Amniotic stem cell (primary cell): ENCODE measurements around the gene SKP1.
A peak's percentile ranks its signal among the peaks of the same experiment; 100 is the strongest.
"Not testable (repeated sequence)": the region's sequence is repeated elsewhere in the genome, so short reads cannot be mapped to it uniquely, and the experiment has no call there.

Experiments
- DNase-seq: peaks from one replicate; lab custom pipeline; 2025; lab: John Stamatoyannopoulos, UW

The SKP1 gene

DNA sequence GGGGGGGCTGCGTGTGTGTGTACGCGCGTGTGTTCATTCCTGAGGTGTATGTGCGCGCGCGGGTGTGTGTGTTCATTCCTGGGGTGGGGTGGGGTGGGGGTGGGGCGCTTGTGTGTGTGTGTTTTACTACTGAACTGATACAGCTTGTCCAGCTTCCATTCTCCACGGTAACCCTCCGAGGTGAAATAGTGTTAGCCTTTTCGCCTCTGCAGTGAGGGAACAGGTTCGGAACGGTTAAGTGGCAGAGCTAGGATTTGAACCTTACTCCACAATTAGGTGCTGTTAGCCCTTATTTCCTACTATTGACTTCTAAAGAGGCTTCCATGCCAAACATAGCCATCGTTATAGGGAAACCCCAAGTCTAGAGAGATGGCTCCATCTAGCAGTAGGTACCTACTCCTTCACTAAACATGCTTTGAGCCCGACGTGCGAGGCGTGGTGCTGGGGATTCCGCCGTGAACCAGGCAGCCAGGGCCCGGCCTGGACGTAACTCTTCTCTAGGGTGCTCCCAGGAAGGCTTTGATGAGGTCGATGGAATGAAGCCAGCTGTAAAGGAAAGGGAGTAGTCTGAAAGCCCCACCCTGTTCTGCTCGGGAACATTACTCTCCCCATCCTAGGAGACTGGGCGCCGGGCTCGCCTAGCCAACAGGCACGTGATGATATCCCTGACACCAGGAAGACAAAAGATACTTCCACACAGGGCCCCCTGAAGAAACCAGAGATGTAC lies 782 bp upstream of the SKP1 start:
- DNase-seq, result no peak

DNA sequence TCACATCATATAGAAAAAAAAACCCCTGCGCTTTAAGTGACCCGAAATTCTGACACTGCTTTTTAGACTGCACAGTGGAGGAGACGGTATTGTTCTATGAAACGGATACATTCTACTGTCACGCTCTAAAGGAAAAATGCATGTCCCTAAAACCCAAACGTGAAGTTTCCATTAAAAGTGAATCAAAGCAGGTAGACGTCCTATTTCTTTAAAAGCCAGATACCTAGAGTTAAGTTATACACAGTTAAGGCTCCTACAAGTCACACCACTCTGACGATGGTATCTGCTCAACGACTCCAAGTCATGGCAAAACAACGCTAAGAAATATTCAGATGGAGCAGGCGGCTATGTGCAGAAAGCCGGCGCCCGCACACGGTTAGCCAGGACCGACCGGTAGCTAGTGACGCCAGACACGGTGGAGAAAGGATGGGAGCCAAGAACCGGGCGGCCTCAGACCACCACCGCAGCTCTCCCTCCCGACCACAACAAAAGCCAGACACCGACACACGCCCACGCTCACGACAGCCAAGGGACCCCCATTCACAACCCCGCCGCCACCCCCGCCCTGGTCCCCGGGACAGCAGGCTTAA lies 734 bp downstream of the SKP1 start:
- peak; percentile 23 for DNase-seq

DNA sequence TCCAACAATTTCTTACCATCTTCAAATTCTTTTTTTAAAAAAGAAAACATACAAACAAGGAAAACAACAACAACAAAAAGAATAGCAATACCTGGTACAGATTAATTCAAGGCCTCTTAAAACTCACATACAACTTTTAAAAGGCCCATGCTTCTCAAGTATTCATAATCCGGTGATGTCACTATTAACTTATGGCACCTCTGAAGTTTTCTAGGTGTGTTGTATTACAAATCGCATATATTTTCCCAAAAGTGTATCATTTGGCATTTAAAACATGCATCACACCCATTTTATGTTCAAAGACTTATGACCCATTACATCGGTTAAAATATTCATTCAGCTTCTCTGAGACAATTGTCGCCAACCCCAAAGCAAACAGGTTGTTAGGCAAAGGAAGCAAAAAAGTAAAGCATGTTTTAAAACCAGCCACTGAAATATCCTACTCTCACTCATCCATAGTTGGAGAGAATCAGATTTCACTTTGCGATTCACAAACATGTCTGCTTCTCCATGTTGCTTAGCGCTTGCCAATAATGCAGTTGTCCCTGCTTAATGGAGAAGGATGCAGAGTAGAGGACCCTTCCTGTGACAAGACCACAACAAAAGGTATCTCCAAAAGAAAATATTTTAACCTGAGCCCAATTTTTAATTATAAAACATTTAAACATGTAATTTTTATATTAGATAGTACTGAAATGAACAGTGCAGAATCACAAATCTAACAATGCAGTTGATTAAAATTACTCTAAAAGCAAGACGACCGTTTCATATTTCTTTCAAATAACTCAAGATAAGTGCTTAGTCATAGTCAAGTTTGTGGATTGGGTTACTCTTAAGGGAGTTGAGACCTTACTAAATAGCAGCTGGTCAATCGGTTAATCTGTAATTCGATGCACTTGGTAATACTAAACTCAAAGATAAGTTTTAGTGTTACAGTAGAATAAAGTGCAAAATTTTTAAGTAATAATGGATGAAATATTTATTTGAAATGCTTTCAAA lies 1.6 kb downstream of the SKP1 start:
- DNase-seq, result peak; percentile 27

DNA sequence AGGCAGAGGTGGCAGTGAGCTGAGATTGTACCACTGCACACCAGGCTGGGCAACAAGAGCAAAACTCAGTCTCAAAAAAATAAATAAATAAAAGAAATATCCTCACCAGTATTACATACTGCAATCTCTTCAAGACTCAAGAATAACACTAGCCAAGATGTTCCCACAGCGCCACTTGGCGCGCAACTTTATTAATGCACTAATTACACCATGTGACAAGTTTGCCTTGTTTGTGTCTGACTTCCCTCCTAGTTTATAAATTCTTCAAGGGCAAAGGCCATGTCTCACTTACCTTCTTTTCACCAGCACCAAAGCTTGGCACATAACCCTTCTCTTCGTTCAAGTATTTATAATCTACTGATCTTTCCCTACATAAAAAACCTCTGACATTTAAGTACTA lies 4.8 kb downstream of the SKP1 start:
- no peak for DNase-seq

DNA sequence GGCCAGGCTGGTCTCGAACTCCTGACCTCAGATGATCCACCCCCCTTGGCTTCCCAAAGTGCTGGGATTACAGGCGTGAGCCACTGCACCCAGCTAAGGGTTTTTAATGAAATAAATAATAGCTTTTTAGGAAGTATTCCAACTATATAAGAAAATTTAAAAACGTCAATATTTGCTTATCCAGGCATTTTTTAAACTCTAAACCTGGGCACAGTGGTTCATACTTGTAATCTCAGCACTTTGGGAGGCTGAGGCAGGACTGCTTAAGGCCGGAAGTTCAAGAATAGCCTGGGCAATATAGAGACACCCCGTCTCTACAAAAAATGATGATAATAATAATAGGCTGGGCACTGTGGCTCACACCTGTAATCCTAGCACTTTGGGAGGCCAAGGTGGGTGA lies 14.2 kb downstream of the SKP1 start:
- no peak for DNase-seq

DNA sequence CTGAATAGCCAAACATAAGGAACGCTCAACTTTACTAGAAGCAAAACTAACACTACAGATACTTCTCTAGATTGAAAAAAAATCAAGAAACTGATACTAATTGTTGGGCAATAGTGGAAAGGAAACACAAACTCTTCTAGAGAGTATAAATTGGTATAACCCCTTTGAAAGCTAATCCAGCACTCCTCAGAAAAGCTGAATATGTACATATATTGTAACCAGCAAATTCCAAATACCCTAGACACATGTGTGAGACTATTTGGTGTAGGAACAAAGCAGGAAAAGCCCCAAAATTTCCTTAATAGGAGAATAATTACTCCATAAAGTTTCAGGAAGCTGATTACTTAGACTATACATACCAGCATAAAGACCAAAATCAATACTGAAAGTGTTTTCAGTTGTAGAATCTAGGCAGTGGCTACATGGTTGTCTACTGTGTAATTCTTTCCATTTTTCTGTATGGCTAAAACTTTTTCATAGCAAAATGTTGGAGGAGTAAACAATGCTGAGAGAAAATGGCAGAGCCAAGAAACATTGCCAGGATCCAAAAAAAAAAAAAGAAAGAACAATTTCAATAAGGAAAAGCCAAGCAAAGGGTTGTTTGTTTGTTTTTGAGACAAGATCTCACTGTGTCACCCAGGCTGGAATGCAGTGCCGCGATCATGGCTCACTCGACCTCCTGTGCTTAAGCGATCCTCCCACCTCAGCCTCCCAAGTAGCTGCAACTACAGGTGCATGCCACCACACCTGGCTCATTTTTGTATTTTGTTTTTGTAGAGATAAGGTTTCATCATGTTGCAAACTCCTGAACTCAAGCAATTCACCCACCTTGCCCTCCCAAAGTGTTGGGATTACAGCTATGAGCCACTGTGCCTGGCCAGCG lies 15.0 kb downstream of the SKP1 start:
- no peak for DNase-seq

DNA sequence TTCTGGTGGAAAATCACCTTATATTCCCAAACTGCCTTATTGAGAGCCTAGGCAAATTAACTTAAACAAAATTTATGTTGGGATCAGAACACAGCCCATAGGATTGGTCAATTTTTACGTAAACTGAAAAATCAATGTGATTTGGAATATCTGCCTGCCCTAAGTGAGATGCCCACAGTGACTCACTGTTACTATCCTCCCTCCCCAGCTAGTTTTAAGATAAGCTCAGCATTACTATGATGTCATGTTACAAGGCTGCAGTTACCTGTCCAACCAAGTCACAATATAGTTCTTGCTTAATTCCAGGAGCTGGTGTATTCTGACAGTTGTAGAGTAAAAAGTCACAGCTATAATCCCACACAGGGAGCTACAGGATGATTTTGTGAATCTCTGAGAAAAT lies 23.1 kb downstream of the SKP1 start:
- DNase-seq, result no peak

DNA sequence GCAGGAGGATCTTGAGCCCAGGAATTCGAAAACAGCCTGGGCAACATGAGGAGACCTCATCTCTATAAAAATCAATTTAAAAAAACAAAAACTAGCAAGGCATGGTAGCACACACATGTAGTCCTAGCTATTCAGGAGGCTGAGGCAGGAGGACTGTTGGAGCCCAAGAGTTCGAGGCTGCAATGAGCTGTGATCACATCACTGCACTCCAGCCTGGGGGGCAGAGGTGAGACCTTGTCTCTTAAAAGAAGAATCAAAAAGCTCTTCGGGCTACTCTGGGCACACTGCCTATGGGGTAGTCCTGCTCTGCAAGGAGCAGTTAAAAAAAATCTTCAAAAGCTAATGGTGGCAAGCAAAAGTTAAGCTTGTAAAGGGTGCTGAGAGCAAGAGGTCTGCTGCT lies 23.5 kb downstream of the SKP1 start:
- no peak for DNase-seq

DNA sequence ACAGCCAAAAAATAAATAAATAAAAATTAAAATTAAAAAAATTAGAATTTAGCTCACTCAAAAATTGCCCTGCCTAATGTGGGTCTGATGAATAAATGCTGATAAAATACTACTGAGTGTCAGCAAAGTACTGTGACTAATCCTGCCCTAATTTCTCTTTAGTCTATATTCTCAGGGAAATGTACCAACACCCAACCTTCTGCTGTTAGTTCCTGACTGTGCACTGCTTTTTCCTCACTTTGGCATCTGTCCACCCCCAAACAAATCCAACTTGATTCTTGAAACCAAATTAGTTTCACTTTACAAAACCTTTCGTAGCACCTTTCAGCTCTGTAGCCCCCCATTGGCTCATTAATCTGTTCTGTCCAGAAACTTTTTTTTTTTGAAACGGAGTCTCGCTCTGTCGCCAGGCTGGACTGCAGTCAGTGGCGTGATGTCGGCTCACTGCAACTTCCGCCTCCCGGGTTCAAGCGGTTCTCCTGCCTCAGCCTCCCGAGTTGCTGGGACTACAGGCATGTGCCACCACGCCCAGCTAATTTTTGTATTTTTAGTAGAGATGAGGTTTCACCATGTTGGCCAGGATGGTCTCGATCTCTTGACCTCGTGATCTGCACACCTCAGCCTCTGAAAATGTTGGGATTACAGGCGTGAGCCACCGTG lies 24.4 kb downstream of the SKP1 start:
- DNase-seq, result not testable (repeated sequence)

DNA sequence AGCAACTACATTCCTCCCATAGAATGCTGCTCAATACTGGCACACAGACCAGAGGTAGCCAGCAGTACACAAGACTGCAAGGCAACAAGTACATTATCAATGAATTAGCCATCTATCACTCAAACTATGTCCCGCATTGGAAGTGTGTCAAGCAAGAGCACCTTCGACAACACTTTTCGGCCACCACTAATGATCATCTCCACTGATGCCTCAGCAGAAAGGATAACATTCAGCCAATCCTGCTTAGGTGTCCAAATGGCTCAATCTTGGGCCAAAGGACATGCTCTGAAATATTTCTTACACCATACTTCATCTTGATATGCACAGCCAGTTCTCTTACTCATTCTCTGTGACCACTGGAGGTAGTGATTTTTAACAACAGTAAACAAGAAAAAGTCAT lies 25.0 kb downstream of the SKP1 start:
- DNase-seq, result no peak

DNA sequence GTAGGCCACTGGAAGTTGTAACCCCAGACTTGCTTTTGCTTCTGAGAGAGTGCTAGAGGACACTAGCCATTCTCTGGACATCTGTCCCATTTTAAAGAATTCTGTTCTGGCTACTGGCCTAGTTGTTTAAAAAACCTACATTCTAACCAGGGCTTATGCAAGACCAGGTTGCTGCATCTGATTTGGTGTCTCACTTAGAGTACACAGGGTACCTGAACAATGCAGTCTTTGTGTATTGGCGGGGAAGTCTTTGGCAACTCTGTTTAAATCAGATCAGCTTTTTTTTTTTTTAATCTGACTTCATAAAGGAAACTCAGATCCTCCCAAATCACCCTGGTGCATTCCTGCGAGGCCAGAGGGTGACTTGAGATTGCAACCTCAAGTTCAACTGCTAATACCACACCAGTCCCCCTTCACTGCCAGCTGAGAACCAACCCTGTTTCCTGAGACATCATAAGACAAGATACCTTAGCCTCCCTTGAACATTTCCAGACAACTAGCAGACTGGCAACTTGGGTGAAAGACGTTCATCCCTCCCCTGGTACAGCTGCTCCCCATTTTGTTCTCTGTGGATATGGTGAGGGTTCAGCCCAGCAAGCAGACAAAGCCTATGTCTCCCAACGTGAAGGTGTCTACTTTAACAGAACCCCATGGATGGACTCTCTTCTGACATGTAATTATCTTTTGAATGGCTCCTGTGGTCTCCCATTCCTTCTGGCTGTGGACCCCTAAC lies 27.0 kb downstream of the SKP1 start:
- DNase-seq, result no peak

DNA sequence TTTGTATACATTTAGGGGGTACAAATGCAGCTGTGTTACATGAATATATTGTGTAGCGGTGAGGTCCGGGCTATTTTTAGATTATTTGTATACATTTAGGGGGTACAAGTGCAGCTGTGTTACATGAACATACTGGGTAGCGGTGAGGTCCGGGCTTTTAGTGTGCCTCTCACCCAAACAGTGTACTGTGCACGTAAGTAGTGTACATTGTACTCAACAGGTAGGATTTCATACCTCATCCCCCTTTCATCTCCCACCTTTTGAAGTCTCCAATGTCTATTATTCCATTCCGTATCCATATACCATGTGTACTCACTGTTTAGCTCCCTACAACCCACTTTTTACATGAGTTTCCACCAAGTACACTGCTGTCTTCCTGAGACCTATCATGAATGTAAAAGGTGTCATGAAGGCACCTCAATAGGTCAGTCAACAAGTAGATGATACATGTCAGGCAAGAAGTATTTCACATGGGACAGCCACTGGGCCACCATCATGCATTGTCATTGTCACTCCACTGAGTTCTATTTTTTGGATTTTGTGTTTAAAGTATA lies 27.7 kb downstream of the SKP1 start:
- DNase-seq, result no peak

DNA sequence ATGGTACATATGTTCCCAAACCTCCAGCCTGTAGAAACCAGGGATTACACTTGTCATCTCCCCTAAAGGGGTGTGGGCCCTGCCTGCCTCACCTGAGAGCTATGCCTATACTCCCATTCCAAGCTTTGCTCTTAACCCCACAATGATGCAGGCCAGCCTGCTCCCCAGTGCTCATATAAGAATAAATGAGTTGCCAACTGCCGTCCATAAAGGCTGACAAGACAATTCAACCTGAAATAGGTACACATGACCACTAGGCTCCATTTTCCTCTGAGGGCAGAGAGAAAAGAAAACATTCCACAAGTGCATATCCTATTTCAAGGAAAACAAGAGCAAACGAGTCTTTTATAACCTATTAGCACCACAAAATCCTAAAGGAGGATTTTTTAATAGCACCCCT lies 28.4 kb downstream of the SKP1 start:
- DNase-seq, result no peak

DNA sequence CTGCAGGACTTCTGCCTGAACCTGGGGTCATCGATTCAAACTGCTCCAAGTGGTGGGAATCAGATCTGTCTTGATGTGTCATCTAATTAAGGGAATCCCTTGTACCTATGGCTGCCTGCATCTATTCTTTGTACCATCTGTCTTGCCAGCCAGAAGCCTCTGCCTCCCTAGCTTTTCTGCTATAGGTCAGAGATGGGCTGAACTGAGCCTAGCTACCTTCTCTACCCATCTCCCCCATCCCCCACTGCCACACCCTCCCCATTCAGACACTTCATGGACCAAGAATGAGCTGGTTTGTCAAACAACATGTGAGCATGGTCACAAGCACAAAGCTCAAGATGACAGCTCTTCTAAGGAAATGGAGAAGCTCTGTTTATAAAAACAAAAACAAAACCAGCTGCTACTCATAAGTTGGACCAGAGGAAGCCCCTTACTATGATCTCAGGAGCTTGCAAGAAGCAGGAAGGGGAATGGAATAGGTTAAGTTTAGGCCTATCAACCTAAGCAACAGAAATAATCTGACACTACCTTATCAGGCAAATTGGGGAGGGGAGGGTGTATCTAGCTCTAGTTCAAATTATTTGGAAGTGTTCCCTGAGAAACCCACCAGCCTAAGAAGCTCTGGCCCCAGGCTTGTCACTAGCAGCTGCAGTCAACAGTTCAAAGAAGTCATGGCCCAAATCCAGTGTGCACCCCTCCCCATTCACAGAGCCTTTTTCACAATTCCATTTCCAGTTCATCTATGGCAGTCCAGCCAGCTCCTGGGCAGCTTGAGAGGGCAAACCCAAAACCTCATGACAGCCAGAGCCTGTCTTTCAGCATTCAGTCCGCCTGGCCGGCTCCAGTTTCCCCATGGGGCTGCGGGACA lies 29.9 kb downstream of the SKP1 start:
- no peak for DNase-seq

DNA sequence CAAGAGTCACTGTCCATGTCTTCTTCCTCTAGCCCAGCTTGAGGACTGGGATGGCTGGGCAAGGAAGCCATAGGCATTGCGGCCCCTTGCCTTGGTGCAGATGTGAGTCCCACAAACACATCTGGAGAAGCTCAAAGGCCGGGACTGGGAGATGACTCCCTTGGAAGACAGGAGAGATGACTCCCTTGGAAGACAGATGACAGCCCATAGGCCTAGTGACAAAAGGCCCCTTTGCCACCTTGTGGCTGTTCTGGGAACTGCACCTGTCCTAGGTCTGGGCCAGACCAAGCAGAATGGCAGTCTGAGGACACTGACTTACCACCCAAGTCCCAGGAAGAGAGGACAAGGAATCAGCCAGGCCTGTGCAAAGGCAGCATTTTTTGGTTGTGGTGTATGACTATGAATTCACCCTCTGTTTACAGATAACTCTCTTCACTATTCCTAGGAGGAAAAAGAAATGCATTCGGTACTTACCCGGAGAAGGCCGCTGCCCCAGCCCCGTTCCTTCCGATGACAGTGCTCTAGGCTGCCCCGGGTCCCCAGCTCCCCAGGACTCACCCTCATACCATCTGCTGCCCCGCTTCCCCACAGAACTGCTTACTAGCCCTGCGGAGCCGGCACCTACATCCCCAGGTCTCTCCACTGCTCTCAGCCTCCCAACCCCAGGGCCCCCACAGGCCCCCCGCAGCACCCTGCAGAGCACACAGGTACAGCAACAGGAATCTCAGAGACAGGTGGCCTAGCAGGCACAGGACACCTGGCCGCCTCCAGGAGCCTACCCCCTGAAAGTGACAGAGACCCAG lies 30.8 kb downstream of the SKP1 start:
- peak; percentile 32 for DNase-seq

DNA sequence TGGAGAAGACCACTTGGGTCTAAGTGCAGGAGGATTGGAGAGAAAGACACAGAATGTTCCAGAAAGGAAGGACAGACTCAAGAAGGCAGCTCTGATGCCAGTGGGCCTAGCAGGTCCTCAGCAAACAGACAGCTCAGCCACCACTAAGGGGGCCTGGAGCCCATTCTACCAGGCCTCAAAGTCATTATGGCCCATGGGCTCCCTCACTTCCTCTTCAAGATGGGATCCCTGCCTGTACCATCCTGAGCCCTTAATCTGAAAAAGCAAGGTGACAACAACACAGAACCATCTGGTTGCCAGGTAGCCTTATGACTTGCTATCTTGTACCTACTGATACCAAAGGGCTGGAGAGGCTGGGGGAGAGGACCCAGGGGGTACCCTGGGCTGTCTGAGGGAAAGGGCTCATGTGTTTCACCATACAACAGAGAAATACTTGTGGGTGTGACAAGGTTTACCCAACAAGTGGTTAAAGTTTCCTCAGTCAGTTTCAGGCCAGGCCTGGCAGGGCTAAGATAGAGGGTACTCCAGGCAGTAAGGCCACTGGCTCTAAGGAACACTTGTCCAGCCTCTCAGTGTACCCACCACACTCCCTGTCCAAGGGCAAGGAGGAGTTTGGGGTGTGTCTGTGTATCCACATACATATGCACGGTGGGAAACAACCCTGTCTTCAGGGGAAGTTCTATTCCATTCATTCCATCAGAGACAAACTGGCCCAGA lies 31.6 kb downstream of the SKP1 start:
- no peak for DNase-seq
